Measurements from ENCODE around the gene TMEM63A. TPM values are rescaled to one million over a fixed set of nuclear protein-coding genes. Genes with fewer than 3 reads are reported as not detected.

Gene TMEM63A
- polyA plus RNA-seq, 1 of the 3 experiments (the other 2 are of a cell fraction): 13.5 TPM

DNA sequence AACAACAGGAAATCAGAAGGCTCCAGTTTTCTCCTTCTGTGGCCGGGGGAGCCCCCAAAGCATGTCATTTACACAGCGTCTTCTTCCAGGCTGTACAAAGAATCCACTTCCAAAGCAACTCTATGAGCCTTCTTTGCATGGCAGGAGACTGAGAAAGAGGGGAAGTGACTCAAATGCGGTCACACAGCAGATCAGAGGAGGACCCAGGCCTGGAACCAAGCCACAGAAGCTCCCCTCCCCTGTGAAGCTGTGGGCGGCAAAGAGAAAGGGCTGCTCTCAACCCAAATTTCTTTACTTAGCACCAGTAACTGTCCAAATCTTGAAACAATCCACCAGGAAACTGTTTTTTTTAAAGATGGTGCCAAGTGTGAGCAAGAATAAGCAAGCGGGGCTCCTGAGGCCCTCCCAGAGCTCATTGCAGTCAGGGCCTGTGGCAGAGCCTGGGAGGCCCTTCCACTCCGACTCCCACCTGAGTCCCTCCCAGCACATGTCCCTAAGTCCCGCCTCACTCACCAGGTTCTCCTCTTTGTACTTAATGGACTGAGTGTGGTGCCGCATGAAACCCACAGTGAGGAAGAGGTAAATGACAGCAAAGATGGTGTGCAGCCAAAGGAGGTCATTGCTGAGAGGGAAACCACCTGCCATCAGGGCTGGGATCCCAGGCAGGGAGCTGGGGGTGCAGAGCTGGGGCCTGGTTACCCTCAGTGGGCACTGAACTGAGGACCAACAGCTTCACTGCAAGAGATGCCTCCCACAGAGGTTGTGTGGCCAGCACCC is 15.9 kb downstream of the TMEM63A start:
- WGBS (ENCODE audit: low lambda C conversion rate): 73% methylated on average over 7 of the region's 8 CpGs
- Histone ChIP-seq H3K9me3 (no peaks in the 10 kb centered on the region), H3K27me3 (ENCODE audit: insufficient read depth) (no peaks in the 10 kb centered on the region), H4K20me1 (ENCODE audit: insufficient read depth) (no peaks in the 10 kb centered on the region), H3K36me3 (replicated peaks in 1 of 2; ENCODE audit: control insufficient read depth in 1 of 2, insufficient read depth in 2 of 2, low read length in 1 of 2) (peaks cover 24 to 37% of the 10 kb centered on the region in 2 experiments), H2AFZ (ENCODE audit: low read depth) (no peak overlapping the region), H3K27ac (ENCODE audit: low read depth in 2 of 2, low read length in 1 of 2) (peak overlapping the region in 1 of 2 experiments; percentile 47; a peak in 2 of 4 replicates), H3K4me1 (ENCODE audit: control insufficient read depth in 1 of 2, insufficient read depth in 2 of 2, low read depth in 1 of 2, low read length in 1 of 2) (peaks cover 0 to 20% of the 10 kb centered on the region in 2 experiments; a peak in 2 of 4 replicates), H3F3A (replicated peaks; ENCODE audit: insufficient read depth) (peaks cover 20% of the 10 kb centered on the region), H3K9ac (no peak overlapping the region), H3K4me3 (ENCODE audit: low read depth in 2 of 2, low read length in 1 of 2) (no peak overlapping the region), H3K9me2 (no peaks in the 10 kb centered on the region), H3K4me2 (peak overlapping the region; percentile 37; the same call in 1 of the 2 replicates), H3K79me2 (ENCODE audit: insufficient read depth) (no peaks in the 10 kb centered on the region)
- TF ChIP-seq POLR2AphosphoS5 (IDR thresholded peaks at IDR 0.05; ENCODE audit: low read depth, low read length) (no peak), CHD2 (IDR thresholded peaks at IDR 0.05; ENCODE audit: low read length, partially characterized antibody) (no peak), EP300 (IDR thresholded peaks at IDR 0.05; ENCODE audit: borderline replicate concordance in 1 of 2, low read depth in 1 of 2, low read length in 1 of 2) (no peak), JUND (IDR thresholded peaks at IDR 0.05) (0 out of 2 replicates have a peak, but pooled peaks have one; percentile 15), FOSL2 (IDR thresholded peaks at IDR 0.05; ENCODE audit: borderline replicate concordance, low read depth) (peak; percentile 7; the same call in 1 of the 2 replicates), TCF12 (IDR thresholded peaks at IDR 0.05) (peak; percentile 29; the same call in 1 of the 2 replicates)
- no peak for DNase-seq
- CTCF ChIA-PET: interaction anchor here (1.6 kb wide), 1 partner anchor 11 kb away, joined by 5 read pairs; no protein-coding TSS in a partner anchor
- POLR2A ChIA-PET: no interaction called here

DNA sequence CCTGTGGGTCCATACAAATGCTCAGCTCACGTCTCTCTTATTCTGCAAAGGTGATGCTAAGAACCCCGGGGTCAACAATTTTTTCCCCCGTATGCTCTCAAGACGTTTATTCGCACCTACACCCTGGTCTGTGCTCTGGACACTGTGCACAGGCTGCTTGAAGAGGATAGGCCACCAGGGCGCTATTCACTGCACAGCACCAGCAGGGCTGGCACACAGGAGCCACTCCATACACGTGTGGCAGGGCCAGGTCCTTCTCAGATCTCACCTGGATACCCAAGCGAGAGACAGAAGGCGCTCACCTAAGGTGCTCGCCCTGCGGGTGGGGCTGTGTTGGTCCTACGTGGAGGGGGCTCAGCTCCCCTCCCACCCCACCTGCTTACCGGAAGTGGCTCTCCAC is 16.7 kb downstream of the TMEM63A start:
- DNase-seq: no peak
- H3K27ac ChIP-seq (ENCODE audit: low read depth in 2 of 2, low read length in 1 of 2): peak overlapping the region in 1 of 2 experiments; percentile 47; a peak in 1 of 4 replicates
- H3K9me2 ChIP-seq: no peaks in the 10 kb centered on the region
- H3F3A ChIP-seq (replicated peaks; ENCODE audit: insufficient read depth): peaks cover 20% of the 10 kb centered on the region
- H3K4me1 ChIP-seq (ENCODE audit: control insufficient read depth in 1 of 2, insufficient read depth in 2 of 2, low read depth in 1 of 2, low read length in 1 of 2): peaks cover 0 to 20% of the 10 kb centered on the region in 2 experiments; a peak in 2 of 4 replicates
- no peak overlapping the region for H3K4me3 ChIP-seq (ENCODE audit: low read depth in 2 of 2, low read length in 1 of 2)
- H3K36me3 ChIP-seq (replicated peaks in 1 of 2; ENCODE audit: control insufficient read depth in 1 of 2, insufficient read depth in 2 of 2, low read length in 1 of 2): peaks cover 17 to 36% of the 10 kb centered on the region in 2 experiments
- TF ChIP-seq RAD21 (IDR thresholded peaks at IDR 0.05; ENCODE audit: low read length) (no peak), MXI1 (IDR thresholded peaks at IDR 0.05; ENCODE audit: low read depth, low read length) (no peak), RFX5 (IDR thresholded peaks at IDR 0.05; ENCODE audit: low read length) (no peak), TEAD4 (IDR thresholded peaks at IDR 0.05; ENCODE audit: borderline replicate concordance, insufficient read depth) (no peak), FOSL2 (IDR thresholded peaks at IDR 0.05; ENCODE audit: borderline replicate concordance, low read depth) (no peak), USF2 (IDR thresholded peaks at IDR 0.05; ENCODE audit: borderline replicate concordance, low read depth, low read length) (no peak), SMC3 (IDR thresholded peaks at IDR 0.05; ENCODE audit: low read depth, low read length) (no peak), JUND (IDR thresholded peaks at IDR 0.05) (no peak), ELF1 (IDR thresholded peaks at IDR 0.05) (no peak), RCOR1 (IDR thresholded peaks at IDR 0.05; ENCODE audit: low read length) (no peak), NFIC (IDR thresholded peaks at IDR 0.05; ENCODE audit: borderline replicate concordance) (no peak)
- TF ChIP-seq, protein P1, sequence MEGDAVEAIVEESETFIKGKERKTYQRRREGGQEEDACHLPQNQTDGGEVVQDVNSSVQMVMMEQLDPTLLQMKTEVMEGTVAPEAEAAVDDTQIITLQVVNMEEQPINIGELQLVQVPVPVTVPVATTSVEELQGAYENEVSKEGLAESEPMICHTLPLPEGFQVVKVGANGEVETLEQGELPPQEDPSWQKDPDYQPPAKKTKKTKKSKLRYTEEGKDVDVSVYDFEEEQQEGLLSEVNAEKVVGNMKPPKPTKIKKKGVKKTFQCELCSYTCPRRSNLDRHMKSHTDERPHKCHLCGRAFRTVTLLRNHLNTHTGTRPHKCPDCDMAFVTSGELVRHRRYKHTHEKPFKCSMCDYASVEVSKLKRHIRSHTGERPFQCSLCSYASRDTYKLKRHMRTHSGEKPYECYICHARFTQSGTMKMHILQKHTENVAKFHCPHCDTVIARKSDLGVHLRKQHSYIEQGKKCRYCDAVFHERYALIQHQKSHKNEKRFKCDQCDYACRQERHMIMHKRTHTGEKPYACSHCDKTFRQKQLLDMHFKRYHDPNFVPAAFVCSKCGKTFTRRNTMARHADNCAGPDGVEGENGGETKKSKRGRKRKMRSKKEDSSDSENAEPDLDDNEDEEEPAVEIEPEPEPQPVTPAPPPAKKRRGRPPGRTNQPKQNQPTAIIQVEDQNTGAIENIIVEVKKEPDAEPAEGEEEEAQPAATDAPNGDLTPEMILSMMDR (IDR thresholded peaks at IDR 0.05): no peak
- TF ChIP-seq, protein P2, sequence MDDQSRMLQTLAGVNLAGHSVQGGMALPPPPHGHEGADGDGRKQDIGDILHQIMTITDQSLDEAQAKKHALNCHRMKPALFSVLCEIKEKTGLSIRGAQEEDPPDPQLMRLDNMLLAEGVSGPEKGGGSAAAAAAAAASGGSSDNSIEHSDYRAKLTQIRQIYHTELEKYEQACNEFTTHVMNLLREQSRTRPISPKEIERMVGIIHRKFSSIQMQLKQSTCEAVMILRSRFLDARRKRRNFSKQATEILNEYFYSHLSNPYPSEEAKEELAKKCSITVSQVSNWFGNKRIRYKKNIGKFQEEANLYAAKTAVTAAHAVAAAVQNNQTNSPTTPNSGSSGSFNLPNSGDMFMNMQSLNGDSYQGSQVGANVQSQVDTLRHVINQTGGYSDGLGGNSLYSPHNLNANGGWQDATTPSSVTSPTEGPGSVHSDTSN (IDR thresholded peaks at IDR 0.05): no peak
- H3K9ac ChIP-seq: no peak overlapping the region
- H3K9me3 ChIP-seq: no peaks in the 10 kb centered on the region
- CTCF ChIA-PET: interaction anchor here (1.1 kb wide), 1 partner anchor 12 kb away, joined by 7 read pairs; no protein-coding TSS in a partner anchor
- H4K20me1 ChIP-seq (ENCODE audit: insufficient read depth): no peaks in the 10 kb centered on the region
- 83% methylated on average over 7 of the region's 13 CpGs for WGBS (ENCODE audit: low lambda C conversion rate)
- no peaks in the 10 kb centered on the region for H3K27me3 ChIP-seq (ENCODE audit: insufficient read depth)
- H3K79me2 ChIP-seq (ENCODE audit: insufficient read depth): no peaks in the 10 kb centered on the region
- no peak overlapping the region for H2AFZ ChIP-seq (ENCODE audit: low read depth)
- peak overlapping the region; percentile 37; the same call in 1 of the 2 replicates for H3K4me2 ChIP-seq
- POLR2A ChIA-PET: no interaction called here

Measured in SK-N-SH (cell line).